ENCODE results near the gene MSRB3.

MSRB3 gene

GRCh38 chr12:65343801-65344200 is 65.3 kb downstream of the MSRB3 start:
- H3K9me3 ChIP-seq = no peaks in the 10 kb centered on the region
- in situ Hi-C loops (cut with MboI; ENCODE audit: low sequenced_read_pairs) = no loop called here
- no peak for DNase-seq (ENCODE audit: low spot score in 2 of 2)
- H3K36me3 ChIP-seq (replicated peaks) = no peaks in the 10 kb centered on the region
- no peaks in the 10 kb centered on the region for H3K4me1 ChIP-seq
- no peak overlapping the region for H3K4me3 ChIP-seq
- no peaks in the 10 kb centered on the region for H3K27me3 ChIP-seq (ENCODE audit: low read depth)

GRCh38 chr12:65355461-65355860 is 77.0 kb downstream of the MSRB3 start:
- no peaks in the 10 kb centered on the region for H3K9me3 ChIP-seq
- no peak for DNase-seq (ENCODE audit: low spot score in 2 of 2)
- no peaks in the 10 kb centered on the region for H3K4me1 ChIP-seq
- H3K36me3 ChIP-seq (replicated peaks) = no peaks in the 10 kb centered on the region
- no peak overlapping the region for H3K4me3 ChIP-seq
- H3K27me3 ChIP-seq (ENCODE audit: low read depth) = no peaks in the 10 kb centered on the region
- in situ Hi-C loops (cut with MboI; ENCODE audit: low sequenced_read_pairs) = no loop called here

GRCh38 chr12:65362234-65363031 is 84.0 kb downstream of the MSRB3 start:
- H3K27me3 ChIP-seq (ENCODE audit: low read depth) = no peaks in the 10 kb centered on the region
- in situ Hi-C loops (cut with MboI; ENCODE audit: low sequenced_read_pairs) = no loop called here
- H3K4me3 ChIP-seq = no peak overlapping the region
- H3K9me3 ChIP-seq = no peaks in the 10 kb centered on the region
- H3K4me1 ChIP-seq = no peaks in the 10 kb centered on the region
- DNase-seq (ENCODE audit: low spot score in 2 of 2) = no peak
- no peaks in the 10 kb centered on the region for H3K36me3 ChIP-seq (replicated peaks)

GRCh38 chr12:65364046-65364445 is 85.6 kb downstream of the MSRB3 start:
- in situ Hi-C loops (cut with MboI; ENCODE audit: low sequenced_read_pairs) = no loop called here

GRCh38 chr12:65367396-65367795 is 88.9 kb downstream of the MSRB3 start:
- no peaks in the 10 kb centered on the region for H3K27me3 ChIP-seq (ENCODE audit: low read depth)
- no peak overlapping the region for H3K4me3 ChIP-seq
- no peaks in the 10 kb centered on the region for H3K9me3 ChIP-seq
- no peaks in the 10 kb centered on the region for H3K4me1 ChIP-seq
- H3K36me3 ChIP-seq (replicated peaks) = no peaks in the 10 kb centered on the region
- no peak for DNase-seq (ENCODE audit: low spot score in 2 of 2)
- in situ Hi-C loops (cut with MboI; ENCODE audit: low sequenced_read_pairs) = no loop called here

More at GRCh38 chr12:65364046-65364445, 85.6 kb downstream of the MSRB3 start:
- Histone ChIP-seq H3K4me1 (no peaks in the 10 kb centered on the region), H3K9me3 (no peaks in the 10 kb centered on the region), H3K27me3 (ENCODE audit: low read depth) (no peaks in the 10 kb centered on the region), H3K36me3 (replicated peaks) (no peaks in the 10 kb centered on the region), H3K4me3 (no peak overlapping the region)
- DNase-seq (ENCODE audit: low spot score in 2 of 2) = no peak

- Histone ChIP-seq H3K4me1 (no peaks in the 10 kb centered on the region; the same call in 1 of the 2 replicates), H3K4me3 (no peak overlapping the region), H3K27me3 (ENCODE audit: low read depth) (no peaks in the 10 kb centered on the region), H3K36me3 (replicated peaks) (no peaks in the 10 kb centered on the region), H3K9me3 (no peaks in the 10 kb centered on the region)
- no peak for DNase-seq (ENCODE audit: low spot score in 2 of 2)
- in situ Hi-C loops (cut with MboI; ENCODE audit: low sequenced_read_pairs) = no loop called here
These were observed 89.6 kb downstream of the MSRB3 start for GRCh38 chr12:65368055-65368454.

- in situ Hi-C loops (cut with MboI; ENCODE audit: low sequenced_read_pairs) = no loop called here
- no peaks in the 10 kb centered on the region for H3K27me3 ChIP-seq (ENCODE audit: low read depth)
- H3K4me3 ChIP-seq = no peak overlapping the region
- peaks cover 11% of the 10 kb centered on the region for H3K4me1 ChIP-seq
- H3K36me3 ChIP-seq (replicated peaks) = no peaks in the 10 kb centered on the region
- H3K9me3 ChIP-seq = no peaks in the 10 kb centered on the region
- no peak for DNase-seq (ENCODE audit: low spot score in 2 of 2)
These were observed 94.1 kb downstream of the MSRB3 start for GRCh38 chr12:65372574-65372973.

GRCh38 chr12:65384240-65384639 is 105.8 kb downstream of the MSRB3 start:
- Histone ChIP-seq H3K9me3 (no peaks in the 10 kb centered on the region), H3K4me3 (no peak overlapping the region), H3K36me3 (replicated peaks) (no peaks in the 10 kb centered on the region), H3K4me1 (0 out of 2 replicates have a peak, but pooled peaks cover 3% of the 10 kb centered on the region), H3K27me3 (ENCODE audit: low read depth) (no peaks in the 10 kb centered on the region)
- DNase-seq (ENCODE audit: low spot score in 2 of 2) = no peak
- in situ Hi-C loops (cut with MboI; ENCODE audit: low sequenced_read_pairs) = no loop called here

- in situ Hi-C loops (cut with MboI; ENCODE audit: low sequenced_read_pairs) = no loop called here
- H3K27me3 ChIP-seq (ENCODE audit: low read depth) = no peaks in the 10 kb centered on the region
- no peak for DNase-seq (ENCODE audit: low spot score in 2 of 2)
- no peak overlapping the region for H3K4me3 ChIP-seq
- no peaks in the 10 kb centered on the region for H3K9me3 ChIP-seq
- H3K4me1 ChIP-seq = 0 out of 2 replicates have a peak, but pooled peaks cover 3% of the 10 kb centered on the region
- no peaks in the 10 kb centered on the region for H3K36me3 ChIP-seq (replicated peaks)
These were observed 108.9 kb downstream of the MSRB3 start for GRCh38 chr12:65387396-65387795.

GRCh38 chr12:65389436-65389835 is 111.0 kb downstream of the MSRB3 start:
- H3K27me3 ChIP-seq (ENCODE audit: low read depth) = no peaks in the 10 kb centered on the region
- DNase-seq (ENCODE audit: low spot score in 2 of 2) = no peak
- 0 out of 2 replicates have a peak, but pooled peaks cover 3% of the 10 kb centered on the region for H3K4me1 ChIP-seq
- no peaks in the 10 kb centered on the region for H3K9me3 ChIP-seq
- no peaks in the 10 kb centered on the region for H3K36me3 ChIP-seq (replicated peaks)
- in situ Hi-C loops (cut with MboI; ENCODE audit: low sequenced_read_pairs) = no loop called here
- no peak overlapping the region for H3K4me3 ChIP-seq

- Histone ChIP-seq H3K9me3 (no peaks in the 10 kb centered on the region), H3K4me1 (0 out of 2 replicates have a peak, but pooled peaks cover 3% of the 10 kb centered on the region), H3K4me3 (no peak overlapping the region), H3K27me3 (ENCODE audit: low read depth) (no peaks in the 10 kb centered on the region), H3K36me3 (replicated peaks) (no peaks in the 10 kb centered on the region)
- no peak for DNase-seq (ENCODE audit: low spot score in 2 of 2)
- in situ Hi-C loops (cut with MboI; ENCODE audit: low sequenced_read_pairs) = no loop called here
These were observed 113.2 kb downstream of the MSRB3 start for GRCh38 chr12:65391711-65392110.

- no peak for DNase-seq (ENCODE audit: low spot score in 2 of 2)
- Histone ChIP-seq H3K36me3 (replicated peaks) (no peaks in the 10 kb centered on the region), H3K9me3 (no peaks in the 10 kb centered on the region), H3K4me3 (no peak overlapping the region), H3K27me3 (ENCODE audit: low read depth) (no peaks in the 10 kb centered on the region), H3K4me1 (0 out of 2 replicates have a peak, but pooled peaks cover under 1% of the 10 kb centered on the region)
- in situ Hi-C loops (cut with MboI; ENCODE audit: low sequenced_read_pairs) = no loop called here
These were observed 114.0 kb downstream of the MSRB3 start for GRCh38 chr12:65392491-65392890.

- Histone ChIP-seq H3K27me3 (ENCODE audit: low read depth) (no peaks in the 10 kb centered on the region), H3K4me3 (no peak overlapping the region), H3K36me3 (replicated peaks) (no peaks in the 10 kb centered on the region), H3K9me3 (no peaks in the 10 kb centered on the region), H3K4me1 (no peaks in the 10 kb centered on the region)
- in situ Hi-C loops (cut with MboI; ENCODE audit: low sequenced_read_pairs) = no loop called here
- DNase-seq (ENCODE audit: low spot score in 2 of 2) = no peak
These were observed 124.7 kb downstream of the MSRB3 start for GRCh38 chr12:65403188-65403587.

- no peaks in the 10 kb centered on the region for H3K27me3 ChIP-seq (ENCODE audit: low read depth)
- no peak for DNase-seq (ENCODE audit: low spot score in 2 of 2)
- H3K4me3 ChIP-seq = no peak overlapping the region
- H3K36me3 ChIP-seq (replicated peaks) = no peaks in the 10 kb centered on the region
- no peaks in the 10 kb centered on the region for H3K9me3 ChIP-seq
- in situ Hi-C loops (cut with MboI; ENCODE audit: low sequenced_read_pairs) = no loop called here
- no peaks in the 10 kb centered on the region for H3K4me1 ChIP-seq
These were observed 129.1 kb downstream of the MSRB3 start for GRCh38 chr12:65407388-65408149.
